Measurements from ENCODE around the gene TBC1D19.

DNA sequence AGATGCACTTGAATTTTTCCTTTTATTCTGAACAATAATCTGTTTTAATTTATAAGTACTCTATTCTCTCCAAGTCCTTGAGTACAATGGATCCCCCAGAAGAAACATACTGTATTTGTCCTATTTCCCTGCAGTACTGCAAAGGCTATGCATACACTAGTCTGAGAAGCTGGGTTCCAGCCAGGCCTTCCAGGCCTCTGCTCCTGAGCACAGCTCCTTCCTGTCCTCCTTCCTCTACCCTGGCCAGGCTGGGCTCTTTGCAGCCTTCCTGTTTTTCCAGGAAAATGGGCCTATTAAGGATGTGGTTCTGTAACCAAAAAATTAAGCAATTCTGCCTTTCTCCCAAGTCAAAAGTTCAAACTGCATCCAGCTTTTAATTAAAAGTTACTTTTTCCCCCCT is 208.8 kb downstream of the TBC1D19 start:
- TF ChIP-seq, protein P1, sequence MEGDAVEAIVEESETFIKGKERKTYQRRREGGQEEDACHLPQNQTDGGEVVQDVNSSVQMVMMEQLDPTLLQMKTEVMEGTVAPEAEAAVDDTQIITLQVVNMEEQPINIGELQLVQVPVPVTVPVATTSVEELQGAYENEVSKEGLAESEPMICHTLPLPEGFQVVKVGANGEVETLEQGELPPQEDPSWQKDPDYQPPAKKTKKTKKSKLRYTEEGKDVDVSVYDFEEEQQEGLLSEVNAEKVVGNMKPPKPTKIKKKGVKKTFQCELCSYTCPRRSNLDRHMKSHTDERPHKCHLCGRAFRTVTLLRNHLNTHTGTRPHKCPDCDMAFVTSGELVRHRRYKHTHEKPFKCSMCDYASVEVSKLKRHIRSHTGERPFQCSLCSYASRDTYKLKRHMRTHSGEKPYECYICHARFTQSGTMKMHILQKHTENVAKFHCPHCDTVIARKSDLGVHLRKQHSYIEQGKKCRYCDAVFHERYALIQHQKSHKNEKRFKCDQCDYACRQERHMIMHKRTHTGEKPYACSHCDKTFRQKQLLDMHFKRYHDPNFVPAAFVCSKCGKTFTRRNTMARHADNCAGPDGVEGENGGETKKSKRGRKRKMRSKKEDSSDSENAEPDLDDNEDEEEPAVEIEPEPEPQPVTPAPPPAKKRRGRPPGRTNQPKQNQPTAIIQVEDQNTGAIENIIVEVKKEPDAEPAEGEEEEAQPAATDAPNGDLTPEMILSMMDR (conservative IDR thresholded peaks at IDR 0.05 in 1 of 2, IDR thresholded peaks at IDR 0.05 in 1 of 2; ENCODE audit: extremely low read depth in 1 of 2, insufficient read depth in 1 of 2, low read depth in 1 of 2, low read length in 2 of 2): no peak
- TF ChIP-seq EZH2 (IDR thresholded peaks at IDR 0.05; ENCODE audit: borderline replicate concordance, low read length): no peak
